HL-60/S4 (cell line): Measurements from ENCODE around the gene OPCML.

Source experiments
- in situ Hi-C: fragments of 300-500 bp; cut with MboI; formaldehyde crosslinking; loops from 2 replicates; pipeline ENCODE4 v1.14.3; 2022; ENCODE audit warnings: low sequenced_read_pairs

OPCML gene

DNA sequence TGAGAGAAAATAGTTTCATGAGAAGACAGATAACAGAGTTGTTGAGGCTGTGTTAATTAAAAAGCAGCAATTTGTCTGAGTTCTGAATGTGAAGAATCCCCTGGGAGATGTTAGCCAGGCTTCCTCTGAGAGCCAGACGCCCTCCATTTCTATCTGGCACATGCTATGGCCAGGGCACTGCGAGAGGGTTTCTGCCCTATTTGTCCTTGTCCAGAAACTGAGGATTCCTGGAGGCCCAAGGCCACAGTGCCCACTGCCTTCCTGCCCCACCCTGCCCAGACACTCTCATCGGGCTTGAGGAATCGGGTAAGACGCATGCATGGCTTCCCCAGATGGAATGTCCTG lies 484.6 kb downstream of the OPCML start:
- in situ Hi-C loops, result no loop called here

GRCh38 chr11:133047036-133047770 lies 485.1 kb downstream of the OPCML start:
- in situ Hi-C loops, result no loop called here

DNA sequence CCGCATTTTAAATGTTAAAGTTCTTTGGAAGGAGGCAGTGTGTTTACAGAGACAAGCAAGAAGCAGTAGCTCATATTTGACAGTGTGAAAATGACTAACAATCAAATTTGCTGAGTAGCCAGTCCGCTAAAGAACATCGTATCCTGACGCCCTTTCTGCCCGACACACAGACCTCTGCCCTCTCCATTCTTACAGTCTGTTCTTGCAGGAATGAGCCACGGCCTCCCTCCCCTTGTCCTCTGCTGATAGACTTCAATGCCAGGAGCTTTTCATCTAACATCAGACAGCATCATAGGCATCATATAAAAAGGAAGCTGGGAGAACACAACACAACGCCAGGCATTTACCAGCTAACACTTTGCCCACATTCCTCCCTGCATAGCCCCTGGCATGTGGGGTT lies 486.0 kb downstream of the OPCML start:
- in situ Hi-C loops, result no loop called here

DNA sequence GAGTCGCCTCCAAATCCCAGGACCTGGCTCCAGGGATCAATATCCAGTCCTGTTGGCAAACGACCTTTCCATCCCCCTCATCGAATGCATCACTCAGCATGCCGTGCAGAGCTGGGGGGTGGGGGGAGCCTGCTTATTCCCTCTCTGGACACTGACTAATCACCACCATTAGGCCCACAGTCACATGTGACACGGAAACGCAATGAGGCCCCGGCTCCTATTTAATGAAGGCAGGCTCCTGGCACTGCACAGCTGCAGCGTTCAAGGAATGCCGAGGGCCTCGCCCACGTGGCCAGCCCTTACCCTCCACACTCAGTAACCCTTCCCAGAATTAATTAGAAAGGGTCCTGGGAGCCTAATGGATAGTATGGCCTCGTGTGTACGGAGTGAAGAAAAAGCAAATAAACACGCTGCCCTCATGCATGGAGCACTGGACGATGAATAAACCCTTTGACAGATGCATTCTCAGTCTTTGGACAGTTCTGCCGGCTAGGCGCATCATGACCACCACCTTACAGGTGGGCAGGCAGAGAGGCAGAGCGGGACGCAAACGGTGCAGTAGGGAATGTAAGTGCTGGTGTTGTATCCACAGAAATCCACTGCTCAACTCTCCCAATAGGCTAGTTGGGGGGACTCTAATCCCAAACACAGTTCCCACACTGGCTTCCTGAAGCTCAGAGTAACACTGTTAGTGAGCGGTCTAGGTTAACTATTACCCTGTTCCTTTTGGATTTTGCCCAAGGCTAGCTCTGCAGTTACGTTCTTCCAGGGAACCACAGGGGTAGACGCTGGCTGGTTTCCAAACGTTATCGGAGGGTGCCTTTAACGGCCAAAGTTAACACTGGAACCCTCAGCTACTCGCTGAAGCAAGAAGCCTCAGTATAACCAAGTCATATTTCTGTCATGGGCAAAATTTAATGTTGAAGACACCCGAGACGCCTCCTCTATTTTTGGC lies 490.1 kb downstream of the OPCML start:
- in situ Hi-C loops, result no loop called here

DNA sequence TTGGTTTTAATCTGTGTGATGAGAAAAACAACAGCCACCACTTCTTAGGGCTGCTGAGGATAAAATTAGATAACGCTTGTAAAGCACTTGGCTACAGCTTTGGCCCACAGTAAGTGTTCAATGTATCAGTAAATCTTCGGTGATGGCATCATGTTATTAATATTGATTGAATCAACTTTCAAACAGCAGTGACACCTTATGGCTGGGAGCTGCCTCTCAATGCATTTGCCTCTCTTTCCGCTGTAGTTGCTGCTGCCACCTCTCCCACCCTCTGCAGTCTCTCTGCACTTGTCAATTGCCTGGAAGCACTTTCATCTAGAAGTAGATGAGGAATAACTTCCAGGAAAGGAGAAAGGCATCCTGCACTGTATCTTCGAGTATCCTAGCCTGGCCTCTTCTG lies 491.1 kb downstream of the OPCML start:
- in situ Hi-C loops, result no loop called here

- in situ Hi-C loops, result no loop called here
Observed at GRCh38 chr11:133040289-133040900, 491.9 kb downstream of the OPCML start.

- in situ Hi-C loops, result no loop called here
Observed at GRCh38 chr11:133038850-133039249, 493.5 kb downstream of the OPCML start.

DNA sequence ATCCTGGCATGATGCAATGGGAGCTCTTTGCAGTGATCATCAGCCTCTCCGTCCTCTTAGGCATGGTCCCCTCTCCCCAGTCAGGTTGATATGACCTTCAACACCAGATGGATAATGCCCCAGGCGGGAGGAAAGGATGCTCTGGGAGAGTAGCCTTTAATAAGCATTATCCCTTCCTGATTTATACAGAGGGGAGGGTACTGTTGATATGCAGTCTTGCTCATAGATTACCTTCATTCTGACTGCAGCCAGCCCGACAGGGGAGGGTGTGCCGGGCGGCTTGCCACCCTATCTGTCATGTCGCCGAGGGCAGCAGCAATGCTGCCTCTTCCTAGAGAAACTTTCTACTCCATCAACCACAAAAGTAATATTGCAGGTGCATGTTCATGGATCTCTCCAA lies 497.4 kb downstream of the OPCML start:
- in situ Hi-C loops, result no loop called here

DNA sequence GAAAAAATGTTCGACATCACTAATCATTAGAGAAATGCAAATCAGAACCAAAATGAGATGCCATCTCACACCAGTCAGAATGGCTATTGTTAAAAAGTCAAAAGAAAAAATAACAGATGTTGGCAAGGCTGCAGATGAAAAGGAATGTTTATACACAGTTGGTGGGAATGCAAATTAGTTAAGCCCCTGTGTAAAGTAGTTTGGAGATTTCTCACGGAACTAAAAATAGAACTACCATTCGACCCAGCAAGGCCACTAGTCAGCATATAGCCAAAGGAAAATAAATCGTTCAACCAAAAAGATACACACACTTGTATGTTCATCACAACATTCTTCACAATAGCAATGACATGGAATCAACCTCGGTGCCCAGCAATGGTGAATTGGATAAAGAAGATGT lies 503.2 kb downstream of the OPCML start:
- in situ Hi-C loops, result no loop called here

- in situ Hi-C loops, result no loop called here
Observed at GRCh38 chr11:133026952-133027351, 505.3 kb downstream of the OPCML start.

GRCh38 chr11:133024301-133024700 lies 508.0 kb downstream of the OPCML start:
- in situ Hi-C loops, result no loop called here

DNA sequence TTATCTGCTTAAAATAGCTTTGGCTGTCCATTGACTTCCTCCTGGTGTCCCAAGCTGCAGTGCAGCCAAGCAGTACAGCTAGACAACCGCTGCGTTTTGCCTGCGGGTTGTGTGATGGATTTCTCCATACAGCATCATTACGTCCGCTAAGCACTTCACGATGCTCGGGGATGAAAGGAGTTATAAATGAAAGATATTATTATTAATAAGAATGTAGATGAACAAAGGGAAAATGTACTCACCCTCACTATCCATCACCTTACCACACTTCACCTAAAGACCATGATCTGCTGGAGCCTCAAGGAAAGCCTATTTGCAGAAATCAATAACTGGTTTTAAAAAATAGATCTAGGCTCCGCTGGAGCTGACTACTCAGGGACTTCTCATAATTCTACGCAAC lies 509.1 kb downstream of the OPCML start:
- in situ Hi-C loops, result no loop called here

GRCh38 chr11:133021553-133021952 lies 510.7 kb downstream of the OPCML start:
- in situ Hi-C loops, result no loop called here

DNA sequence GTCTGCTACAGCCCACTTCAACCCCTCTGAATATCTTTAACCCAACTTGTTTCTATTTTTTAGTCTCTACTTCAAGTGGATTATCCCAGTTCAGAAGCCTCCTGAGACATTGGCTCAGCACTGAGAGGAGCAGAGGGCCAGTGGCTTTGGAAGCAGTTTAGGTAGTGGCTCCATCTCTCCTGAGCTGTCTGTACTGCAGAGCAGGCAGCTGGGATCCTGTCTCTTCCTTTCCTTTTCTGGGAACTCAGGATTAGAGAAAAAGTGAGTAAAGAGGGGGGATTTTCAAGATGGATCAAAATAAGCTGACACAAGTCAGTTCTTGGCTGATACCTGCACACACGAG lies 512.0 kb downstream of the OPCML start:
- in situ Hi-C loops, result no loop called here

DNA sequence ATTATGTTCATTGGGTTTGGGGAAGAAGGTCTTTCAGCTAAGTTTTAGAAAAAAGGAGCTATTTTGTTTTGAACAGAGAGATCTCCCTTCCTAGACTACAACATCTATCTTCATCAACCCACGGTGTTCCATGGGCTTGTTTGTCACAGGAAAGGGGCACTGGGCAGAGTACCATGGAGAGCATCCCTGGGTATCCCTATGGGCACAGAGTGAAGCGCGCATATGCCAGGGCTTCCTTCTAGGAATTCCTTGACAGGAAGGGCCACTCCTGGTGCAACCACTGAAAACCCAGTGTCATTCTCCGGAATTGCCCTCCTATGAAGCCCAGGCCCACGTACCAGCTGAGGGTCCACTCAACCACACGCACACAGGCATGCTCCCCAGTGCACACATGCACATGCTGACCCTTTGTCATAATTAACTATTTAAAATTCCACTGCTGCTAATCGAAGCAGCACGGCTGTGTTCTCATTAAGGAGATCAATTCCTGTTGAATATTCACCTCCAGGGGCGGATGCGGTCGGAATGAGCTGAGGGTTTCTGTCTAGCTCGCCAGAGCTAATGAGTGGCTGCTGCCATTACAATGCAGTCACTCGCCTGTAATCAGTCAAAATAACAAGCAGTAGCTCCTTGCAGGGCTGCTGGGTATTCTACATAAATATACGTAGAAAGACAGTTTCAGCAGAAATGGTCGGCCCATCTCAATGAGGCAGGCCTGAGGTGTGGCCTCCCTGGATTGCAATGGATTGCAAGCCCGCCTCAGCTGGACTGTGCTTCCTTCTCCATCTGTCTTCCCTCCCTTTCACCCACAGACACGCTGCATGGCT lies 512.5 kb downstream of the OPCML start:
- in situ Hi-C loops, result no loop called here

DNA sequence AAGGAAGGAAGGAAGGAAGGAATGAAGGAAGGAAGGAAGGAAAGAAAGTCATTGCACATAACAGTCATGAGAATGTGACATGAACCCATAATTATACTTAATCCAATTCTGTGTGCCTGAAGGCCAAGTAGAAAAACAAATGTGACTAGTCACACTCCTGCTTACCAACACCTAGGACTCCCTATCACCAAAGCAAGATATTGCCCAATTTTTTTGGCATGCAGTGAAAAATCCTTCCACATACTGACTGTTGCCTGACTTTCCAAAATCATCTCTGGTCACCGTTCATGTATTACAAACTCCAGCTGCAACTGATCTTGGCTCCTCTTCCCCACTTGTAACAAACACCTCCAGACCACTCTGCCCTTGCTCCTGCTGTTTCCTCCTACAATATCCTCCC lies 516.8 kb downstream of the OPCML start:
- in situ Hi-C loops, result no loop called here

DNA sequence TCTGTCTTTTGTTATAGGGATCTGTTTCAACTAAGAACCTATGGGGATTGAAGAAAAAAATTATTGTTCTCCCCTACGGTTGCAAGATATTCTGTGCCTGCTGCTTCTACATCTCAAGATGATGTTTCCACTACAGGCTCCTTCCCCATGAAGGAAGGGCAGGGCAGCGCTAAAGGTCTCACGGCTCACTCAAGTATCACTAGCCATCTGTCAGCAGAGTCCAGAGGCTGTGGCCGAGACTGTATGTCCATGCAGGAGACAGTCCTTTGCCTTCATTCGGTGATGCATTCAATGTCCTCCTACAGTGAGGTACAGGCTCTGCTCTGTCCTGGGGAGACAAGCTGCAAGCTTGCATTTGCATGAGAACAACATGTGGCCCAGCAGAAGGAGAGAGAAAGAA lies 518.0 kb downstream of the OPCML start:
- in situ Hi-C loops, result no loop called here

DNA sequence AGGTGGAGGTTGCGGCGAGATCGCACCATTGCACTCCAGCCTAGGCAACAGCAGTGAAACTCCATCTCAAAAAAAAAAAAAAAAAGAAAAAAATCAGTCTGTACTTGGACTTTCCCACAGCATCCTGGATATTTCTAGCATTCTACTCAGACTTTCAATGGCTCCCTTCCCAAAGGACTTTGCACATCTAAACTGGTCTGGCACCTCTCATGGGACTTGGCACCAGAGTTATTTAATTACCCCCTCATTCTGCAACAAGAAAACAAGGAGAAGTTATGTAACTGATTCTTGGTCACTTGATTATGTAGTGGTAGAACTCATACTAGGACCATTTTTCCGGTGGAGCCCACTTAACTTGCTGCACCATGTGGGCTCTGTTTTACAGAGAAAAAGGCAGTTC lies 519.5 kb downstream of the OPCML start:
- in situ Hi-C loops, result no loop called here

- in situ Hi-C loops, result no loop called here
Observed at GRCh38 chr11:133011604-133012003, 520.7 kb downstream of the OPCML start.

GRCh38 chr11:133007027-133007584 lies 525.2 kb downstream of the OPCML start:
- in situ Hi-C loops, result no loop called here

- in situ Hi-C loops, result no loop called here
Observed at GRCh38 chr11:133004369-133004768, 527.9 kb downstream of the OPCML start.
